HepG2 (cell line): Measurements from ENCODE around the gene ATP6V0A1. TPM values are rescaled to one million over a fixed set of nuclear protein-coding genes. Genes with fewer than 3 reads are reported as not detected.
A peak's percentile ranks its signal among the peaks of the same experiment; 100 is the strongest.

Experiments
- CBX1 ChIP-seq: IDR thresholded peaks from one replicate; pipeline ENCODE4 v1.6.1; 2016; ENCODE audit warnings: antibody characterized with exemption, low read depth
- CSRNP1 ChIP-seq: sonication (generic); formaldehyde crosslinking; IDR thresholded peaks from 2 replicates; pipeline ENCODE4 v1.8.1; 2023; ENCODE audit warnings: mild to moderate bottlenecking, missing genetic modification reagents
- DZIP1 ChIP-seq: sonication (generic); formaldehyde crosslinking; IDR thresholded peaks from 2 replicates; pipeline ENCODE4 v1.5.0; 2020; ENCODE audit warnings: mild to moderate bottlenecking, missing genetic modification reagents
- HNRNPUL1 ChIP-seq: fragments of 200-400 bp; formaldehyde crosslinking; IDR thresholded peaks from 2 replicates; pipeline ENCODE4 v1.6.1; 2017; ENCODE audit warnings: low read depth, mild to moderate bottlenecking, low read length, moderate library complexity
- IKZF1 ChIP-seq: fragments of 450-650 bp; IDR thresholded peaks from 2 replicates; pipeline ENCODE4 v1.7.1; 2016
- MLX ChIP-seq: IDR thresholded peaks from 2 replicates; pipeline ENCODE4 v1.6.1; 2016
- NAIF1 ChIP-seq: sonication (generic); formaldehyde crosslinking; IDR thresholded peaks from 2 replicates; pipeline ENCODE4 v1.5.0; 2020; ENCODE audit warnings: mild to moderate bottlenecking, missing genetic modification reagents, borderline replicate concordance
- PLSCR1 ChIP-seq: sonication (generic); formaldehyde crosslinking; IDR thresholded peaks from 2 replicates; pipeline ENCODE4 v1.5.0; 2020; ENCODE audit warnings: missing genetic modification reagents, mild to moderate bottlenecking, borderline replicate concordance
- SPEN ChIP-seq: sonication (generic); formaldehyde crosslinking; IDR thresholded peaks from 2 replicates; pipeline ENCODE4 v1.5.1; 2020; ENCODE audit warnings: low read depth, mild to moderate bottlenecking, missing genetic modification reagents
- ZNF275 ChIP-seq: sonication (generic); formaldehyde crosslinking; IDR thresholded peaks from 2 replicates; pipeline ENCODE4 v1.8.0; 2022; ENCODE audit warnings: missing genetic modification reagents, mild to moderate bottlenecking, inconsistent platforms, borderline replicate concordance
- ZNF460 ChIP-seq: sonication (generic); formaldehyde crosslinking; IDR thresholded peaks from 2 replicates; pipeline ENCODE4 v1.5.1; 2020; ENCODE audit warnings: missing genetic modification reagents, mild to moderate bottlenecking, borderline replicate concordance
- ZNF567 ChIP-seq: sonication (generic); formaldehyde crosslinking; IDR thresholded peaks from 2 replicates; pipeline ENCODE4 v1.8.1; 2023; ENCODE audit warnings: mild to moderate bottlenecking, missing genetic modification reagents, borderline replicate concordance
- ZNF577 ChIP-seq: sonication (generic); formaldehyde crosslinking; IDR thresholded peaks from 2 replicates; pipeline ENCODE4 v1.4.0; 2020; ENCODE audit warnings: mild to moderate bottlenecking, low read depth, missing genetic modification reagents, borderline replicate concordance
- ZNF619 ChIP-seq: sonication (generic); formaldehyde crosslinking; IDR thresholded peaks from 2 replicates; pipeline ENCODE4 v1.4.0; 2020; ENCODE audit warnings: mild to moderate bottlenecking, missing genetic modification reagents
- ZNF772 ChIP-seq: sonication (generic); formaldehyde crosslinking; IDR thresholded peaks from 2 replicates; pipeline ENCODE4 v1.5.0; 2020; ENCODE audit warnings: mild to moderate bottlenecking, missing genetic modification reagents
- ZNF773 ChIP-seq: sonication (generic); formaldehyde crosslinking; IDR thresholded peaks from 2 replicates; pipeline ENCODE4 v1.4.0; 2020; ENCODE audit warnings: missing genetic modification reagents, borderline replicate concordance
- ZNF782 ChIP-seq: sonication (generic); formaldehyde crosslinking; IDR thresholded peaks from 2 replicates; pipeline ENCODE4 v1.4.0; 2020; ENCODE audit warnings: missing genetic modification reagents, mild to moderate bottlenecking, borderline replicate concordance
- ZNF83 ChIP-seq: sonication (generic); formaldehyde crosslinking; IDR thresholded peaks from 2 replicates; pipeline ENCODE4 v1.4.0; 2020; ENCODE audit warnings: missing genetic modification reagents, mild to moderate bottlenecking, borderline replicate concordance
- ZSCAN29 ChIP-seq: sonication (generic); formaldehyde crosslinking; conservative IDR thresholded peaks from 2 replicates; pipeline ENCODE4 v1.4.0; 2020; ENCODE audit warnings: mild to moderate bottlenecking, missing genetic modification reagents
- polyA plus RNA-seq, 8 experiments: library from polyadenylated mRNA; depleted of rRNA in 3 of 8; stranded (reverse) in 7 of 8; unstranded in 1 of 8; fragments of >200 nt; fragmentation: Illumina TruSeq in 4 of 8; extraction: Trizol in 4 of 8; gene quantifications; 2 replicates each; pipeline versions ENCODE4 v1.2.1 to v1.2.3, GENCODE V29; 2011 to 2016; ENCODE audit warnings: low read depth in 4 of 8, missing spikeins in 1 of 8, mixed read lengths in 1 of 8; ENCODE audit not compliant: insufficient read depth in 1 of 8
- total RNA-seq, 5 experiments: library from RNA; depleted of rRNA; stranded (reverse); fragments of >200 nt; fragmentation: Illumina TruSeq; extraction: Trizol; gene quantifications; 2 replicates each; pipeline ENCODE4 v1.2.3, GENCODE V29; 2016; ENCODE audit warnings: low read depth in 1 of 5
- TF ChIP-seq, protein P1 (sequence below), 2 experiments: fragments of 450-650 bp in 1 of 2; sonication (generic) in 1 of 2; formaldehyde crosslinking; IDR thresholded peaks; 2 replicates each; pipeline versions ENCODE4 v1.5.0 to v1.8.0; 2020 to 2022; ENCODE audit warnings: mild to moderate bottlenecking in 1 of 2, missing genetic modification reagents in 1 of 2

The ATP6V0A1 gene
- total and polyA plus RNA-seq, 2 of the 13 experiments (the other 11 are each of a cell fraction or from before 2014, with no cell fraction given) = 27.9 to 54.1 TPM

DNA sequence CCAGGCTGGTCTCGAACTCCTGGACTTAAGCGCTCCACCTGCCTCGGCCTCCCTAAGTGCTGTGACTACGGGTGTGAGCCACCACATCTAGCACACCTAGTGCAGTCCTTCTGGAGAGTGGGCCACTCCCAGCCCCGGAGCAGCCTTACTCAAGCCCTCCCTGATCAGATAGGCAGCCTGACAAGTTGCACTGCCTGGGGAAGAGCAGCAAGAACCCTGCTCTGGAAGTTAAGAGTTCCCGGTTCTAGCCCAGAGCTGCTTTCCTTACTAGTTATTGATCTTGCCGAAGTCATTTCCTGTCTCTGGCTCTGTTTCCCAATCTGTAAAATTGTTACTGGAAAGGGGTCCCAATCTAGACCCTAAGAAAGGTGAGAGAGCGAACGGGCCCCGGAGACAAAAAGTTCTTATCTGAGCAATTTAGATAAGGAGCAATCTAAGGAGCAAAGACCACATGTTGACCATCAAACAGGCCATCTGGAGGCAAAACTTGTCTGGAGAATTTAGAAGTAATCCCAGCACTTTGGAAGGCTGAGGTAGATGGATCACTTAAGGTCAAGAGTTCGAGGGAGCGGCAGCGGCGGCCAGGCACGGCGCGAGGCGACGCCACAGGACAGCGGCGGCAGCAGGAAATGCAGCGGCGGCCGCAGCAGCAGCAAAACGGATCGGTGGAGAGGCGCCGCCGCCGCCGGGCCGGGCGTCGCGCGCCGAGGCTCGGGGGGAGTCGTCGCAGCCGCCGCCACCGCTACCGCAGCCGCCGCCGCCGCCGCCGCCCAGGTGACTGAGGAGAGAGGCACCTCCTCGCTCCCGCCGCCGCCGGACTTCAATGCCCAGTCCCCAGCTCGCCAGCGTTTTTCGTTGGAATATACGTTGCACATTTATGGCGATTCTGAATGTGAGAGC is 73.0 kb downstream of the ATP6V0A1 start (continued):
- no peak for TF ChIP-seq PLSCR1 (CRISPR knock-in tag)
- TF ChIP-seq CSRNP1 = no peak
- TF ChIP-seq CBX1 = peak; percentile 20
- TF ChIP-seq, protein P1, sequence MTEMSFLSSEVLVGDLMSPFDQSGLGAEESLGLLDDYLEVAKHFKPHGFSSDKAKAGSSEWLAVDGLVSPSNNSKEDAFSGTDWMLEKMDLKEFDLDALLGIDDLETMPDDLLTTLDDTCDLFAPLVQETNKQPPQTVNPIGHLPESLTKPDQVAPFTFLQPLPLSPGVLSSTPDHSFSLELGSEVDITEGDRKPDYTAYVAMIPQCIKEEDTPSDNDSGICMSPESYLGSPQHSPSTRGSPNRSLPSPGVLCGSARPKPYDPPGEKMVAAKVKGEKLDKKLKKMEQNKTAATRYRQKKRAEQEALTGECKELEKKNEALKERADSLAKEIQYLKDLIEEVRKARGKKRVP (CRISPR knock-in tag; IDR thresholded peaks at IDR 0.05) = no peak
- no peak for TF ChIP-seq NAIF1 (CRISPR knock-in tag)
- TF ChIP-seq DZIP1 = no peak
- no peak for TF ChIP-seq ZNF83
- TF ChIP-seq SPEN (CRISPR knock-in tag) = no peak; the same call in 1 of the 2 replicates
- TF ChIP-seq IKZF1 = no peak
- TF ChIP-seq ZNF567 (CRISPR knock-in tag) = no peak
- no peak for TF ChIP-seq ZNF782 (CRISPR knock-in tag)
- 0 out of 2 replicates have a peak, but pooled peaks have one; percentile 54 for TF ChIP-seq ZSCAN29 (CRISPR knock-in tag)
- TF ChIP-seq ZNF577 (CRISPR knock-in tag) = no peak
- no peak for TF ChIP-seq ZNF619 (CRISPR knock-in tag)
- no peak; the same call in 1 of the 2 replicates for TF ChIP-seq MLX
- TF ChIP-seq ZNF275 (CRISPR knock-in tag) = 0 out of 2 replicates have a peak, but pooled peaks have one; percentile 22
- TF ChIP-seq ZNF460 (CRISPR knock-in tag) = peak; percentile 99
- no peak for TF ChIP-seq HNRNPUL1
- no peak for TF ChIP-seq ZNF772 (CRISPR knock-in tag)
- TF ChIP-seq ZNF773 (CRISPR knock-in tag) = 0 out of 2 replicates have a peak, but pooled peaks have one; percentile 27
